ENCODE data around the gene CCDC127.

GRCh38 chr5:157126-157715, 60.7 kb downstream of the CCDC127 start:
- TF ChIP-seq CTCF (IDR thresholded peaks at IDR 0.05): no peak
- no peak for TF ChIP-seq POLR2A (IDR thresholded peaks at IDR 0.05)
- TF ChIP-seq EP300 (IDR thresholded peaks at IDR 0.05): no peak
